NCI-H1105 (cell line): ENCODE measurements around the gene EPSTI1.

ENCODE experiments used
- DNase-seq: peaks from one replicate; lab custom pipeline; 2025; lab: John Stamatoyannopoulos, UW

The EPSTI1 gene

DNA sequence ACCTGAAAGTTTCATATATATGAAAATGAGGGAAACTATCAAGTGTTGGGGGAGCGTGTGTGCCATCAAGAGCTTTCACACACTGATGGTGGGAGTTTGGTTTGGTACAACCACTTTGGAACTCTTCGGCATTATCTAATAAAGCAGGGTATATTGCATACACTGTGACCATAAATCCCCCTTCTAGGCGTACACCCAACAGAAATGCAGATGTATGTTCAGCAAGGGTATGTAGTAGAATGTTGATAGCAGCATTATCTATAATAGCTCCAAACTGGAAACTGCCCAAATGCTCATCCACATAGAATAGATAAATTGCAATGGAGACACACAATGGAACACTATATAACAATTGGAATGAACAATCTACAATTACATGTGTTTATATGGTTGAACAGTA lies 139.9 kb downstream of the EPSTI1 start:
- DNase-seq: no peak

DNA sequence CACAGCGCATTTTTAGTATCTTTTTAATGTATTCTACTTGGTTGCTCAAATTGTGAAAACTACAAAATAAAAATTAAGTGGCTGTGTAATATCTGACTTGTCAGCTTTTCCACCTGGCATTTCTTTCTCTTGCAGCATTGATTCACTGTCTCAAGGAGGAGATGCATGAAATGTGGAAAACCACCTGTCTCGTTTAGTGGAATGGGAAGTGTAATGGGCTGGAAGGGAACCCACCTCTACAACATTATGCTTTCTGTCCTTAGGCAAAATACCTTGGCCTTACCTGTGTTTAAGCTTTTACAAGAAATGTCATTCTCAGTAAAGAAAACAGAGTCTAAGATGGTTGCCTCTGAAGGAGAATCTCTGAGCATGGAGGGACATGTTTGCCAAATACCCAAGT lies 142.8 kb downstream of the EPSTI1 start:
- DNase-seq: no peak

DNA sequence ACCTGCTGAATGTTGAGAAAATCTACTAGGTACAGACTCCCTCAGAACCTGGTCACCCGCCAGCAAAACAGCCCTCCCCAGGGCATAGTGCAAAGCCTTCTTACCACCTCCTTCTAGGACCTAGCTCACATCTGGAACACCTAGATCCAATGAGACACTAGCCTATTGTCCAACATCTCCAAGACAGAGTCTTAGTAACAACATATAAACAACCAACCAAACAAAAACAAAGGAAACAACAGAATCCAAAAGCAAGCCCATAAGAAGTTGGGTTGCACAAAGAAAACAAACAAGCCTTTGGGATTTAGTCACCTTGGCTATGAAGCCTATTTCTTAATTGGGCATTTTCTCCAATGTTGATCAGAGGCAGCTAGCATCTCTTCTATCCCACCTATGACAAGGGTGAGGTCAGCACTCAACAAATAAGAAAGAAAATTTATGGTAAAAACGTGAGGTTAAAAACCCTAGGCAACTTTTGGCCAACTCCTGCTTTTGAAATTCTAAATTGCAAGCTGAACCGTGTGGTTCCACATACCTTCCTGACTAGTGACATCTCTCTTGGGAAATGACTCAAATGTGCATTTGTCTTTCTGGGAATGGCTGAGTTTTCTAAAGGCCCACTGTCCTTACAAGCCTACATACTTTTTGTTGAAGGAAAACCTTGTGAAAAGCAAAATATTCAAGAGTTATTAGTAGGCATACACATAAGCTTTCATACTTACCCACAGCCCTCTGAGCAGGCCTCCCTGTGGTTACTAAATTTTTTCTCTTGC lies 144.0 kb downstream of the EPSTI1 start:
- no peak for DNase-seq

DNA sequence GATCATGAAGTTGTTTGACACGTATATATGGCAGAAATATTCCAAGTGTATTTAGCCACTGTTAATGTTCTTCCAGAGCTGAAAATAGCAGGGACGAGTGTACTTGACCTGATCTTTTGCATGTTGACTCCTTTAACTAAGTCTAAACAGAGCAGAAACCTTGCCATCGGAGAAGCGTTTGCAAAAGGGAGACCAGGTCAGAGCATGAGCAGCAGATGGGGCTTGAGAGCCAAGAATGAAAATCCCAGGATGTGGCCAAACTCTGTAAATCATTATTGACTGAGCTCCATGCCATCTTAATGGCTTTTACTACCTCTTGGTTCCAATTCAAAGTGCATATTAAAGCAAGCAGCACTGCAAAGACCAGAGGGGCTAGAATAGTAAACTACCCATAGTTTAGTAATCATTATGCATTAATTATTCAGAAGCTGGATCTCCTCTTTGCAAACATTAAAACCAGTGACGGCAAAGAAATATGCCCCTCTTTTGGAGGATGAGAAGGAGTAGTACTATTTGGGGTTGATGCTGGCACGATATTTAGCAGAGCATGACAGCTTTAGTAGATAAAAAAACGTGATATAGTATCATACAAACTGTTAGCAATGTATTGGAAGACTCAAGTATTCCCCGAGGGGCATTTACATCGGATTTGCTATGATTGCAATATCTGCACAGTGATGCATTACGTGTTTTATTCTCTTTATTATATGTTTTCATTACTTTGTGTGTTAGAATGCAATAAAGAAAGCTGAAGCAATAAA lies 154.9 kb downstream of the EPSTI1 start:
- no peak for DNase-seq
